ENCODE data around the gene SCAMP2.

- no peak for TF ChIP-seq CTCF (IDR thresholded peaks at IDR 0.05)
- no peak for TF ChIP-seq RORB (CRISPR knock-in tag; IDR thresholded peaks at IDR 0.05)
- no peak for TF ChIP-seq NR1H2 (CRISPR knock-in tag; IDR thresholded peaks at IDR 0.05)
- TF ChIP-seq ESRRA (CRISPR knock-in tag; IDR thresholded peaks at IDR 0.05; ENCODE audit: borderline replicate concordance): no peak
- TF ChIP-seq SP1 (CRISPR knock-in tag; conservative IDR thresholded peaks at IDR 0.05): no peak
Observed at GRCh38 chr15:74857082-74857655, 16.0 kb downstream of the SCAMP2 start.

Measured in WTC11 (cell line).